HepG2 (cell line): Measurements from ENCODE around the gene RNMT. TPM values are rescaled to one million over a fixed set of nuclear protein-coding genes. Genes with fewer than 3 reads are reported as not detected.

ENCODE experiments used
- AKAP8 ChIP-seq: sonication (generic); formaldehyde crosslinking; IDR thresholded peaks from 2 replicates; pipeline ENCODE4 v1.5.1; 2020; ENCODE audit warnings: mild to moderate bottlenecking, missing genetic modification reagents
- ARHGAP35 ChIP-seq: sonication (generic); formaldehyde crosslinking; IDR thresholded peaks from 2 replicates; pipeline ENCODE4 v1.9.0; 2022; ENCODE audit warnings: mild to moderate bottlenecking, inconsistent platforms, moderate library complexity, missing genetic modification reagents, borderline replicate concordance
- ASH2L ChIP-seq: fragments of 300-600, 200-600 bp; sonication (generic); IDR thresholded peaks from 2 replicates; pipeline ENCODE4 v1.7.0; 2017; ENCODE audit warnings: low read depth, mild to moderate bottlenecking, moderate library complexity, mixed read lengths, low read length; ENCODE audit not compliant: insufficient read length
- ATF5 ChIP-seq: sonication (generic); formaldehyde crosslinking; IDR thresholded peaks from 2 replicates; pipeline ENCODE4 v1.4.0; 2020; ENCODE audit warnings: mild to moderate bottlenecking, low read depth, missing genetic modification reagents
- BCLAF1 ChIP-seq: fragments of 450-650 bp; IDR thresholded peaks from 2 replicates; pipeline ENCODE4 v1.6.1; 2017; ENCODE audit warnings: mild to moderate bottlenecking
- CEBPG ChIP-seq: IDR thresholded peaks from 2 replicates; pipeline ENCODE4 v1.6.1; 2016
- EEA1 ChIP-seq: sonication (generic); formaldehyde crosslinking; IDR thresholded peaks from 2 replicates; pipeline ENCODE4 v1.5.1; 2020; ENCODE audit warnings: mild to moderate bottlenecking, missing genetic modification reagents, borderline replicate concordance
- GPN1 ChIP-seq: sonication (generic); formaldehyde crosslinking; IDR thresholded peaks from 2 replicates; pipeline ENCODE4 v1.5.1; 2020; ENCODE audit warnings: missing genetic modification reagents, borderline replicate concordance
- GZF1 ChIP-seq: sonication (generic); formaldehyde crosslinking; IDR thresholded peaks from 2 replicates; pipeline ENCODE4 v1.5.1; 2020; ENCODE audit warnings: mild to moderate bottlenecking, missing genetic modification reagents
- HOXD1 ChIP-seq: sonication (generic); formaldehyde crosslinking; IDR thresholded peaks from 2 replicates; pipeline ENCODE4 v1.5.0; 2020; ENCODE audit warnings: missing genetic modification reagents
- PAX8 ChIP-seq: sonication (generic); formaldehyde crosslinking; IDR thresholded peaks from 2 replicates; pipeline ENCODE4 v1.8.0; 2022; ENCODE audit warnings: mild to moderate bottlenecking, missing genetic modification reagents, borderline replicate concordance
- PBX2 ChIP-seq: IDR thresholded peaks from 2 replicates; pipeline ENCODE4 v1.6.1; 2016; ENCODE audit warnings: control low read depth
- POLR2A ChIP-seq, 2 experiments: IDR thresholded peaks; 2 replicates each; pipeline ENCODE4 v1.6.1; 2011; ENCODE audit warnings: low read depth in 2 of 2, low read length in 2 of 2, mild to moderate bottlenecking in 1 of 2, moderate library complexity in 1 of 2; ENCODE audit not compliant: insufficient read depth in 1 of 2
- PTBP1 ChIP-seq: fragments of 200-400 bp; formaldehyde crosslinking; IDR thresholded peaks from 2 replicates; pipeline ENCODE4 v1.6.1; 2018; ENCODE audit warnings: low read length, low read depth; ENCODE audit not compliant: poor library complexity, severe bottlenecking
- RFX5 ChIP-seq: IDR thresholded peaks from 2 replicates; pipeline ENCODE4 v1.6.1; 2011; ENCODE audit warnings: low read depth, low read length, improper control_type of control experiment
- RFXAP ChIP-seq: sonication (generic); formaldehyde crosslinking; IDR thresholded peaks from 2 replicates; pipeline ENCODE4 v1.4.0; 2020; ENCODE audit warnings: missing genetic modification reagents, borderline replicate concordance
- STAT6 ChIP-seq: sonication (generic); formaldehyde crosslinking; IDR thresholded peaks from 2 replicates; pipeline ENCODE4 v1.4.0; 2020; ENCODE audit warnings: missing genetic modification reagents, mild to moderate bottlenecking, borderline replicate concordance
- ZNF207 ChIP-seq: fragments of 450-650 bp; IDR thresholded peaks from 2 replicates; pipeline ENCODE4 v1.6.1; 2016; ENCODE audit warnings: antibody characterized with exemption, borderline replicate concordance
- ZNF264 ChIP-seq: sonication (generic); formaldehyde crosslinking; IDR thresholded peaks from 2 replicates; pipeline ENCODE4 v1.4.0; 2020; ENCODE audit warnings: missing genetic modification reagents
- ZNF446 ChIP-seq: sonication (generic); formaldehyde crosslinking; IDR thresholded peaks from 2 replicates; pipeline ENCODE4 v1.5.0; 2020; ENCODE audit warnings: mild to moderate bottlenecking, missing genetic modification reagents
- ZNF530 ChIP-seq: sonication (generic); formaldehyde crosslinking; IDR thresholded peaks from 2 replicates; pipeline ENCODE4 v1.5.0; 2020; ENCODE audit warnings: low read depth, mild to moderate bottlenecking, missing genetic modification reagents
- ZNF720 ChIP-seq: sonication (generic); formaldehyde crosslinking; IDR thresholded peaks from 2 replicates; pipeline ENCODE4 v1.4.0; 2020; ENCODE audit warnings: missing genetic modification reagents
- ZNF841 ChIP-seq: sonication (generic); formaldehyde crosslinking; IDR thresholded peaks from 2 replicates; pipeline ENCODE4 v1.8.1; 2023; ENCODE audit warnings: missing genetic modification reagents, borderline replicate concordance
- ZSCAN9 ChIP-seq: IDR thresholded peaks from 2 replicates; pipeline ENCODE4 v1.6.1; 2016; ENCODE audit warnings: borderline replicate concordance
- polyA plus RNA-seq, 8 experiments: library from polyadenylated mRNA; depleted of rRNA in 3 of 8; stranded (reverse) in 7 of 8; unstranded in 1 of 8; fragments of >200 nt; fragmentation: Illumina TruSeq in 4 of 8; extraction: Trizol in 4 of 8; gene quantifications; 2 replicates each; pipeline versions ENCODE4 v1.2.1 to v1.2.3, GENCODE V29; 2011 to 2016; ENCODE audit warnings: low read depth in 4 of 8, missing spikeins in 1 of 8, mixed read lengths in 1 of 8; ENCODE audit not compliant: insufficient read depth in 1 of 8
- total RNA-seq, 5 experiments: library from RNA; depleted of rRNA; stranded (reverse); fragments of >200 nt; fragmentation: Illumina TruSeq; extraction: Trizol; gene quantifications; 2 replicates each; pipeline ENCODE4 v1.2.3, GENCODE V29; 2016; ENCODE audit warnings: low read depth in 1 of 5

Gene RNMT
- total and polyA plus RNA-seq, 2 of the 13 experiments (the other 11 are each of a cell fraction or from before 2014, with no cell fraction given) = 22.9 to 24.4 TPM

GRCh38 chr18:13726232-13726971 lies at the start of gene RNMT, which contains the start of gene FAM210A (continued):
- TF ChIP-seq PBX2 (no peak), AKAP8 (CRISPR knock-in tag) (no peak), ATF5 (CRISPR knock-in tag) (no peak), ZNF207 (no peak), POLR2A (IDR thresholded peaks at IDR 0.05; ENCODE audit: insufficient read depth in 1 of 2, low read depth in 2 of 2, low read length in 2 of 2) (peak; percentile 73 to 84), PTBP1 (no peak), ZNF264 (CRISPR knock-in tag) (peak; percentile 41; the same call in 1 of the 2 replicates), ZSCAN9 (CRISPR knock-in tag) (peak; percentile 68; the same call in 1 of the 2 replicates), GPN1 (CRISPR knock-in tag) (no peak; the same call in 1 of the 2 replicates), CEBPG (CRISPR knock-in tag) (peak; percentile 65), ZNF530 (CRISPR knock-in tag) (no peak), HOXD1 (CRISPR knock-in tag) (peak; percentile 38; the same call in 1 of the 2 replicates), RFX5 (peak; percentile 43; the same call in 1 of the 2 replicates), BCLAF1 (no peak), STAT6 (CRISPR knock-in tag) (peak; percentile 28; the same call in 1 of the 2 replicates), ASH2L (peak; percentile 91), EEA1 (CRISPR knock-in tag) (no peak; the same call in 1 of the 2 replicates), RFXAP (CRISPR knock-in tag) (peak; percentile 76; the same call in 1 of the 2 replicates), ZNF841 (no peak), ARHGAP35 (peak; percentile 89), GZF1 (CRISPR knock-in tag) (peak; percentile 13; the same call in 1 of the 2 replicates), PAX8 (peak; percentile 89; the same call in 1 of the 2 replicates), ZNF720 (no peak), ZNF446 (CRISPR knock-in tag) (no peak; the same call in 1 of the 2 replicates)
